HG03457 (cell line): ENCODE results near the gene ELF3.
"Not testable (repeated sequence)": the region's sequence is repeated elsewhere in the genome, so short reads cannot be mapped to it uniquely, and the experiment has no call there.

Source experiments
- ATAC-seq: cut with Tn5 transposase; IDR thresholded peaks from one replicate; pipeline ENCODE4 v1.9.1; 2021; ENCODE audit warnings: moderate number of reproducible peaks; ENCODE audit not compliant: unreplicated experiment

The ELF3 gene

DNA sequence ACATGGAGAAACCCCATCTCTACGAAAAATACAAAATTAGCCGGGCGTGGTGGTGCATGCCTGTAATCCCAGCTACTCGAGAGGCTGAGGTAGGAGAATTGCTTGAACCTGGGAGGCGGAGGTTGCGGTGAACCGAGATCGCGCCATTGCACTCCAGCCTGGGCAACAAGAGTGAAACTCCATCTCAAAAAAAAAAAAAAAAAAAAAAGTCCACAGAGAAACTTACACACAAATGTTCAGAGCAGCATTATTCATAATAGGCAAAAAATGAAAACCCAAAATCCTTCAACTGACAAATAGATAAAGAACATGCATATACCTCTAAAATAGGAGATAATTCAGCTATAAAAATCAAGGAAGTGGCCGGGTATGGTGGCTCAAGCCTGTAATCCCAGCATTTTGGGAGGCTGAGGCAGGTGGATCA lies 54.5 kb downstream of the ELF3 start:
- ATAC-seq, result not testable (repeated sequence)
